K562 (cell line): ENCODE measurements around the gene DNAJB4. TPM values are rescaled to one million over a fixed set of nuclear protein-coding genes. Genes with fewer than 3 reads are reported as not detected.

Experiments used
- NFYB ChIP-seq: IDR thresholded peaks from 2 replicates; pipeline ENCODE4 v1.6.1; 2011; ENCODE audit warnings: mild to moderate bottlenecking, moderate library complexity; ENCODE audit not compliant: insufficient read length; ENCODE audit errors: extremely low read depth
- RERE ChIP-seq: sonication (generic); formaldehyde crosslinking; IDR thresholded peaks from 2 replicates; pipeline ENCODE4 v1.8.0; 2023; ENCODE audit warnings: missing genetic modification reagents, mild to moderate bottlenecking, borderline replicate concordance
- SMARCE1 ChIP-seq: fragments of 450-650 bp; IDR thresholded peaks from 2 replicates; pipeline ENCODE4 v1.7.1; 2016; ENCODE audit warnings: mild to moderate bottlenecking
- SNRNP70 ChIP-seq: fragments of 200-400 bp; formaldehyde crosslinking; optimal IDR thresholded peaks from 2 replicates; pipeline ENCODE3; 2017; ENCODE audit warnings: low read depth, low read length
- YBX1 ChIP-seq: fragments of 450-650 bp; IDR thresholded peaks from 2 replicates; pipeline ENCODE4 v1.7.1; 2016; ENCODE audit warnings: mild to moderate bottlenecking
- ZBTB17 ChIP-seq: fragments of 450-650 bp; formaldehyde crosslinking; IDR thresholded peaks from 2 replicates; pipeline ENCODE4 v1.4.0; 2020; ENCODE audit warnings: mild to moderate bottlenecking
- polyA plus RNA-seq, 8 experiments: library from polyadenylated mRNA; depleted of rRNA in 4 of 8; stranded (reverse) in 5 of 8; unstranded in 3 of 8; fragments of >200 nt; fragmentation: Nextera tagmentation in 2 of 8; fragmentation: Illumina TruSeq in 1 of 8; extraction: Ambion mirVana in 2 of 8; extraction: Trizol in 1 of 8; gene quantifications; 2 replicates each; pipeline versions ENCODE4 v1.2.1 to v1.2.3, GENCODE V29; 2011 to 2014; ENCODE audit warnings: inconsistent platforms in 1 of 8, missing spikeins in 1 of 8
- total RNA-seq, 7 experiments: library from RNA; depleted of rRNA in 6 of 7; stranded (reverse); fragments of >200 nt in 6 of 7; fragmentation: Illumina TruSeq in 2 of 7; extraction: Trizol in 2 of 7; gene quantifications; 2 replicates each; pipeline versions ENCODE4 v1.2.1 to v1.2.3, GENCODE V29; 2011 to 2021; ENCODE audit warnings: low replicate concordance in 1 of 7
- TF ChIP-seq, protein P1 (sequence below): sonication (generic); formaldehyde crosslinking; IDR thresholded peaks from 2 replicates; pipeline ENCODE4 v1.4.0; 2020; ENCODE audit warnings: mild to moderate bottlenecking, missing genetic modification reagents
- TF ChIP-seq, protein P2 (sequence below): fragments of 450-650 bp; IDR thresholded peaks from 2 replicates; pipeline ENCODE4 v1.6.1; 2016; ENCODE audit warnings: mild to moderate bottlenecking, moderate library complexity

DNAJB4 gene
- total and polyA plus RNA-seq, 9 of the 15 experiments (the other 6 are each of a cell fraction or from before 2014, with no cell fraction given): 8.5 to 27.7 (median 19.8) TPM

DNA sequence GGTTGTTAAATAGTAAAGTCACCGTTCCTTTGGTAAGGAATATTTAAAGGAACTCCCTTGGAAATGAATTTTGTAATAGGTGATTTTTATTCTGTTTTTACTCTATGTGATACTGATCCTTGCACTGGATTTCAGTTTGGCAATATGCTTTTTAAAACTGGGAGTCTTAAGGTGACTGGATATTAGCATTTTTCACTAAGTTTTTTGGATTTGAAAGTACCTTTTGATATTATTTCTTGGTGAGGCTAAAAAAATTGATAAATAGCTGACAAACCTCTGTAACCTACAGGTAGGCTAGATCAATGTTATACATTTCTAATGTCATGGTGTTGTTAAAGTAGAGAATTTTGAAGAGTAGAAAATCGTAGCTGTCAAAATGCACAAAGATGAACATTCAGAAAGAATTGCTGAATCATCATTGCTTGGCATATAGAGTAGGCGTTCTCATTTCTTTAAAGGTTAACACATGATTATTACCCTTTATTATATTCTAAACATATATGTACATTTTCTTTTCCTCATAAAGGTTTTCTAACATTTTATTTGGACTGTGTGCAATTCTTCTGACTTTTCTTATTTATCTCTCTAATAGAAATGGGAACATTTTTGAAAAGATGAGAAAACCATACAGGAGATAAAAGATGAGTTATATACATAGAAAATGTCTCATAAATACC is 1.5 kb upstream of the DNAJB4 start (continued):
- TF ChIP-seq RERE (CRISPR knock-in tag): no peak
- TF ChIP-seq ZBTB17 (CRISPR knock-in tag): no peak
- TF ChIP-seq SNRNP70: no peak
- TF ChIP-seq SMARCE1: peak; percentile 59; the same call in 1 of the 2 replicates
- TF ChIP-seq, protein P1, sequence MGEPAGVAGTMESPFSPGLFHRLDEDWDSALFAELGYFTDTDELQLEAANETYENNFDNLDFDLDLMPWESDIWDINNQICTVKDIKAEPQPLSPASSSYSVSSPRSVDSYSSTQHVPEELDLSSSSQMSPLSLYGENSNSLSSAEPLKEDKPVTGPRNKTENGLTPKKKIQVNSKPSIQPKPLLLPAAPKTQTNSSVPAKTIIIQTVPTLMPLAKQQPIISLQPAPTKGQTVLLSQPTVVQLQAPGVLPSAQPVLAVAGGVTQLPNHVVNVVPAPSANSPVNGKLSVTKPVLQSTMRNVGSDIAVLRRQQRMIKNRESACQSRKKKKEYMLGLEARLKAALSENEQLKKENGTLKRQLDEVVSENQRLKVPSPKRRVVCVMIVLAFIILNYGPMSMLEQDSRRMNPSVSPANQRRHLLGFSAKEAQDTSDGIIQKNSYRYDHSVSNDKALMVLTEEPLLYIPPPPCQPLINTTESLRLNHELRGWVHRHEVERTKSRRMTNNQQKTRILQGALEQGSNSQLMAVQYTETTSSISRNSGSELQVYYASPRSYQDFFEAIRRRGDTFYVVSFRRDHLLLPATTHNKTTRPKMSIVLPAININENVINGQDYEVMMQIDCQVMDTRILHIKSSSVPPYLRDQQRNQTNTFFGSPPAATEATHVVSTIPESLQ (CRISPR knock-in tag): no peak
- TF ChIP-seq NFYB: no peak
- no peak for TF ChIP-seq YBX1
- TF ChIP-seq, protein P2, sequence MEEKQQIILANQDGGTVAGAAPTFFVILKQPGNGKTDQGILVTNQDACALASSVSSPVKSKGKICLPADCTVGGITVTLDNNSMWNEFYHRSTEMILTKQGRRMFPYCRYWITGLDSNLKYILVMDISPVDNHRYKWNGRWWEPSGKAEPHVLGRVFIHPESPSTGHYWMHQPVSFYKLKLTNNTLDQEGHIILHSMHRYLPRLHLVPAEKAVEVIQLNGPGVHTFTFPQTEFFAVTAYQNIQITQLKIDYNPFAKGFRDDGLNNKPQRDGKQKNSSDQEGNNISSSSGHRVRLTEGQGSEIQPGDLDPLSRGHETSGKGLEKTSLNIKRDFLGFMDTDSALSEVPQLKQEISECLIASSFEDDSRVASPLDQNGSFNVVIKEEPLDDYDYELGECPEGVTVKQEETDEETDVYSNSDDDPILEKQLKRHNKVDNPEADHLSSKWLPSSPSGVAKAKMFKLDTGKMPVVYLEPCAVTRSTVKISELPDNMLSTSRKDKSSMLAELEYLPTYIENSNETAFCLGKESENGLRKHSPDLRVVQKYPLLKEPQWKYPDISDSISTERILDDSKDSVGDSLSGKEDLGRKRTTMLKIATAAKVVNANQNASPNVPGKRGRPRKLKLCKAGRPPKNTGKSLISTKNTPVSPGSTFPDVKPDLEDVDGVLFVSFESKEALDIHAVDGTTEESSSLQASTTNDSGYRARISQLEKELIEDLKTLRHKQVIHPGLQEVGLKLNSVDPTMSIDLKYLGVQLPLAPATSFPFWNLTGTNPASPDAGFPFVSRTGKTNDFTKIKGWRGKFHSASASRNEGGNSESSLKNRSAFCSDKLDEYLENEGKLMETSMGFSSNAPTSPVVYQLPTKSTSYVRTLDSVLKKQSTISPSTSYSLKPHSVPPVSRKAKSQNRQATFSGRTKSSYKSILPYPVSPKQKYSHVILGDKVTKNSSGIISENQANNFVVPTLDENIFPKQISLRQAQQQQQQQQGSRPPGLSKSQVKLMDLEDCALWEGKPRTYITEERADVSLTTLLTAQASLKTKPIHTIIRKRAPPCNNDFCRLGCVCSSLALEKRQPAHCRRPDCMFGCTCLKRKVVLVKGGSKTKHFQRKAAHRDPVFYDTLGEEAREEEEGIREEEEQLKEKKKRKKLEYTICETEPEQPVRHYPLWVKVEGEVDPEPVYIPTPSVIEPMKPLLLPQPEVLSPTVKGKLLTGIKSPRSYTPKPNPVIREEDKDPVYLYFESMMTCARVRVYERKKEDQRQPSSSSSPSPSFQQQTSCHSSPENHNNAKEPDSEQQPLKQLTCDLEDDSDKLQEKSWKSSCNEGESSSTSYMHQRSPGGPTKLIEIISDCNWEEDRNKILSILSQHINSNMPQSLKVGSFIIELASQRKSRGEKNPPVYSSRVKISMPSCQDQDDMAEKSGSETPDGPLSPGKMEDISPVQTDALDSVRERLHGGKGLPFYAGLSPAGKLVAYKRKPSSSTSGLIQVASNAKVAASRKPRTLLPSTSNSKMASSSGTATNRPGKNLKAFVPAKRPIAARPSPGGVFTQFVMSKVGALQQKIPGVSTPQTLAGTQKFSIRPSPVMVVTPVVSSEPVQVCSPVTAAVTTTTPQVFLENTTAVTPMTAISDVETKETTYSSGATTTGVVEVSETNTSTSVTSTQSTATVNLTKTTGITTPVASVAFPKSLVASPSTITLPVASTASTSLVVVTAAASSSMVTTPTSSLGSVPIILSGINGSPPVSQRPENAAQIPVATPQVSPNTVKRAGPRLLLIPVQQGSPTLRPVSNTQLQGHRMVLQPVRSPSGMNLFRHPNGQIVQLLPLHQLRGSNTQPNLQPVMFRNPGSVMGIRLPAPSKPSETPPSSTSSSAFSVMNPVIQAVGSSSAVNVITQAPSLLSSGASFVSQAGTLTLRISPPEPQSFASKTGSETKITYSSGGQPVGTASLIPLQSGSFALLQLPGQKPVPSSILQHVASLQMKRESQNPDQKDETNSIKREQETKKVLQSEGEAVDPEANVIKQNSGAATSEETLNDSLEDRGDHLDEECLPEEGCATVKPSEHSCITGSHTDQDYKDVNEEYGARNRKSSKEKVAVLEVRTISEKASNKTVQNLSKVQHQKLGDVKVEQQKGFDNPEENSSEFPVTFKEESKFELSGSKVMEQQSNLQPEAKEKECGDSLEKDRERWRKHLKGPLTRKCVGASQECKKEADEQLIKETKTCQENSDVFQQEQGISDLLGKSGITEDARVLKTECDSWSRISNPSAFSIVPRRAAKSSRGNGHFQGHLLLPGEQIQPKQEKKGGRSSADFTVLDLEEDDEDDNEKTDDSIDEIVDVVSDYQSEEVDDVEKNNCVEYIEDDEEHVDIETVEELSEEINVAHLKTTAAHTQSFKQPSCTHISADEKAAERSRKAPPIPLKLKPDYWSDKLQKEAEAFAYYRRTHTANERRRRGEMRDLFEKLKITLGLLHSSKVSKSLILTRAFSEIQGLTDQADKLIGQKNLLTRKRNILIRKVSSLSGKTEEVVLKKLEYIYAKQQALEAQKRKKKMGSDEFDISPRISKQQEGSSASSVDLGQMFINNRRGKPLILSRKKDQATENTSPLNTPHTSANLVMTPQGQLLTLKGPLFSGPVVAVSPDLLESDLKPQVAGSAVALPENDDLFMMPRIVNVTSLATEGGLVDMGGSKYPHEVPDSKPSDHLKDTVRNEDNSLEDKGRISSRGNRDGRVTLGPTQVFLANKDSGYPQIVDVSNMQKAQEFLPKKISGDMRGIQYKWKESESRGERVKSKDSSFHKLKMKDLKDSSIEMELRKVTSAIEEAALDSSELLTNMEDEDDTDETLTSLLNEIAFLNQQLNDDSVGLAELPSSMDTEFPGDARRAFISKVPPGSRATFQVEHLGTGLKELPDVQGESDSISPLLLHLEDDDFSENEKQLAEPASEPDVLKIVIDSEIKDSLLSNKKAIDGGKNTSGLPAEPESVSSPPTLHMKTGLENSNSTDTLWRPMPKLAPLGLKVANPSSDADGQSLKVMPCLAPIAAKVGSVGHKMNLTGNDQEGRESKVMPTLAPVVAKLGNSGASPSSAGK: 0 out of 2 replicates have a peak, but pooled peaks have one; percentile 13
